GM19025 (cell line): ENCODE measurements around the gene FBXO5.
A peak's percentile ranks its signal among the peaks of the same experiment; 100 is the strongest.
"Not testable (repeated sequence)": the region's sequence is repeated elsewhere in the genome, so short reads cannot be mapped to it uniquely, and the experiment has no call there.

ENCODE experiments used
- ATAC-seq: cut with Tn5 transposase; IDR thresholded peaks from one replicate; pipeline ENCODE4 v1.9.1; 2021; ENCODE audit warnings: mild to moderate bottlenecking, low read depth, moderate library complexity; ENCODE audit not compliant: unreplicated experiment

Gene FBXO5, protein sequence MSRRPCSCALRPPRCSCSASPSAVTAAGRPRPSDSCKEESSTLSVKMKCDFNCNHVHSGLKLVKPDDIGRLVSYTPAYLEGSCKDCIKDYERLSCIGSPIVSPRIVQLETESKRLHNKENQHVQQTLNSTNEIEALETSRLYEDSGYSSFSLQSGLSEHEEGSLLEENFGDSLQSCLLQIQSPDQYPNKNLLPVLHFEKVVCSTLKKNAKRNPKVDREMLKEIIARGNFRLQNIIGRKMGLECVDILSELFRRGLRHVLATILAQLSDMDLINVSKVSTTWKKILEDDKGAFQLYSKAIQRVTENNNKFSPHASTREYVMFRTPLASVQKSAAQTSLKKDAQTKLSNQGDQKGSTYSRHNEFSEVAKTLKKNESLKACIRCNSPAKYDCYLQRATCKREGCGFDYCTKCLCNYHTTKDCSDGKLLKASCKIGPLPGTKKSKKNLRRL

DNA sequence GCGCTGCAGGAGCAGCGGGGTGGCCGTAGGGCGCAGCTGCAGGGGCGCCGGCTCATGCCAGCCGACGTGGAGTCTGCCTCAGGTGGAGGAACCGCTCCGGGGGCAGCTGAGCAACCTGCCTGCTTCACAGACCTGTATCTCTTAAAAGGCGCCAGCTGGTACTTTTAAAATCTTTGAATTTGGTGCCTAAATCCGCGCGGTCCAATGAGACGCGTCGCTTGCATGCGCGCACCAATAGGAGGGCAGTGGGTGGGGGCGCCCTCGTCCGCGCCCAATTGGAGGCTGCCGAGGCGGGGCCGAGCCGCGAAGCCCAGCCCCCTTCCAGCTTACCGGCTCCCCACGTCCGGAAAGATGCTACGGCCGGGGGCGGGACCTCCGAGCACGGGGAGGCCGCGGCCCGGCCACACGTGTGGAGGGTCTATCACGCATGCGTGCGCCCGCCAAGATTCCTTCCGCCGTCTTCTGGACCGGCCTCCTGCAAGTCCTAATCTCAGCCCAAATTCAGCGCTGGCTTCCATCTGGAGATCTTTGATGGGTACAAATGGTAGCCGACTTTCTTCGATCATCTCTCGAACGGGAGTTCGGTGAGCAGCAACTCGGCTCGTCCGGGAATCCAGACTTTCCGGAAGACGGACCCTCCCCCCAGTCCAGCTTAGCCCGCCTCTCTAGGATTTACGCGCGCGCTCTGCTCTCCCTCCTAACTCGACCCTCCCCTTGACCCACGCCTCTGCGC is at the start of gene FBXO5:
Gene FBXO5, minus strand, starts transcription at position 138 of the 733 bp plus-strand sequence. Its CDS starts 82 bp downstream, at position 56.
- peak; percentile 79 for ATAC-seq

DNA sequence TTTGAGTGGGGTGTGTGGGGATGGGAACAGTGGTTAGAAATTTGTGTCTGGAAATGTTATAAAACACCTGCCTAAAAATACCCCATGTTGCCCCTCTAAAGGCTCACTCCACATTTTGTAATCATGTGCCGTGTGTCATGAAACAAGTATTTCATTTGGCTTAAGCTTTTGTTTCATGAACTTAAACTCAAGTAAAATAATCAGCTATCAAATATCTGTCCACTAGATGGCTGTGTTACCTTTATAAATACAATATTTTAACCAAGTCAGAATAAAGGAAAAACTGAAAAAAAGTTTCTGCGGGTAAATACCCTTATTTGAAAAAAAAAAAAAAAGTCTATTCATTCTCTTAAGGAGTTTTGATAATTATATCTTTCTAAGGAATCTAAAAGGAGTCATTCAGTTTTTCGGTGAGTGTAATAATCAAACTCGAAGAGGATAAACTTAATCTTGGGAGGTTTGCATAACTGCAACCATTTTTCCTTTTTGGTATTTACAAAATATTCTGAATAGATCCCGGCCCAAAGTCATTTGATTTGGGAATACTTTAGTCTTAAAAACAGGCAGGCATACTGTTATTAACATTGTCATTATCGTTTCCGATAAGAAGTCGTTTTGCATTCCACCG is 49.5 kb upstream of the FBXO5 start:
- no peak for ATAC-seq

DNA sequence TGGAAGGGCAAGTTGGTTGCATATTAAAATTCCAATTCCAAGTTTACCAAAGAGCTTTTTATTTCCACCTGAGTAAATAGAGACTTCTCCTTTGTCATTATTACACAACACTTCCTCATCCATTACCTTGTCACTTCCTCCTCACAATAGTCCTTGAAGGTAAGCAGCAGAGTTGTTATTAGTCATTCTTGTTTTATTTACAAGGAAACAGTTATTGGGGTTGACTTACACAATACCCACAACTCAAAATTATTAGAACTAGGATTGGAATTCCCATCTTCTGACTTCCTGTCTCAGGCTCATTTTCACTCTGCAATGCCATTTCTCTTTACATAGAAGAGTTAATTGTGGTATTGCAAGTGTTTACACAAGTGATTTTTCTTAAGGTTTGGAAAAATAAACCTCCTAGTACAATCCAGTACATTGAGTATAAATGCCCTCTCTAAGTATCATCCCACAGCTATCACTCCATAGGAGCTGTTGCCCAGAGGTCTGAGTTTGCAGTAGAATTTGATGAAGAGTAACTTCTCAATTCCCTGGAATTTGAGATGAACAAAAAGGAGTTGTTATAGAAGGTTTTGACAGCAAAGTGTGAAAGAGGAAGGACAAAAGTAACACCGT is 48.6 kb upstream of the FBXO5 start:
- ATAC-seq, result no peak

DNA sequence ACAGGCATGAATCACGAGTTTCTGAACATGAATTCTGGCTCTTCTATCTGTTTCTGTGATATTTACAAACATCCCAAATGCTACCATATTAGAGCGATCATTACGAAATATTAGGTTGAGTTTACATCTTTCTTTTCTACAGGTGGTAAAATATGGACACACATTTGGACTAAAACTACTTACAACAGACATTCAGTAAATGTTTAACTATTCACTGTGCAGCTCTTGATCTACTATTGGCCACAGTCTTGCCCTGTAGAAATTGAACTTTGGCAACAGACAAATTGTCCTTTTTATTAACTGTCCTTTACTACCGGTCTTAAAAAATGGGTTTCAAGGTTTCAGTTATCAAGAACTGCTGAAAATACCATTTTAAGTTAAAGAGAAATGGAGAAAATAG is 46.1 kb upstream of the FBXO5 start:
- no peak for ATAC-seq

- no peak for ATAC-seq
Measured at GRCh38 chr6:153028286-153028685, 45.4 kb upstream of the FBXO5 start.

- no peak for ATAC-seq
Measured at GRCh38 chr6:153027480-153027879, 44.6 kb upstream of the FBXO5 start.

DNA sequence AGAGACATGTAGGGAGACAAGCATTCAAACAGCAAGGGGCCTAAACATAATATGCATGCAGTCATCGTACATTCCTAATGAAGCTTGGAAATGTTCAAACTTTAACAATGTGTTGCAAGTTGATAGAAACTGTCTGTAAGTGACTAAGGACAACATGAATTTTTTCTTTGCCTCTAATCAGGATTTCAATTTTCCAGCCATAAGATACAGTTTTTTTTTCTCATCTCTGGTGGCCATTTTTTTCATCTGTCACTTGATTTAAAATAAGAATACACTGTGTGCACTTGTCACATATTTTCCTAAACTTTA is 41.8 kb upstream of the FBXO5 start:
- ATAC-seq, result peak; percentile 12

DNA sequence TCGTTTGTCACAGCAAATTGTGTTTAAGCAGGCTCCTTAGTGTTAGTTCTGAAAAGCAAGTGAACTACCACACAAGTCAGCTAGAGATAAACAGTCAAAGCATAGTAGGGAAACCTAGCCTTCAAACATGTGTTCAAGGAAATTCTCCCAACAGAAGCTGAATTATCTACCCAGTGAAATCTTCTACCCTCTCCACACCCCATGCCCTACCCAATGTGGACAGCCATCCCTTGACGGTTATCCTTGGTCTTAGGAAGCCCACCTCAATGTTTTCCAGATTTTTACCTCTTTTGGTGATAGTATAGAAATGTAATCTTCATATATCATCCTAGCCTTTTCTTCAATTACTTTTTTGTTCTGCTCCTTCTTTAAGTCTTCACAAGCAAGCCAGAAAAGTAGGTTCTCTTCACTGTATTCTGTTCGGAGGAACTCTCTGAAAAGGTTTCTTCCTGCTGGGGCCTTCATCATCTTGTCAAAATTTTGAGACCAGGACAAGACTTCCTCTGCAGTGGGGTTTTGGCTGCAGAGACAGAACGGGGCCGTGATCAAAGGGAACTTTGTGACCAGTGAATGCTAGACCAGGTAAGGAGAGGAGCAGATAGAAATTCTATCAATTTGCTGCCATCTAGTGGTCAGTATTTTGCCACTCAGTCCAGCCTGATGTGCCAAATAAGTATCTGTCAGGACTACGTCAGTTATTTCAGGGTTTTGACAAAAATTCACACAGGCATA is 41.3 kb upstream of the FBXO5 start:
- ATAC-seq, result peak; percentile 95

- ATAC-seq, result no peak
Measured at GRCh38 chr6:153018355-153018754, 35.5 kb upstream of the FBXO5 start.

- ATAC-seq, result no peak
Measured at GRCh38 chr6:153016846-153017245, 34.0 kb upstream of the FBXO5 start.

GRCh38 chr6:153015094-153015640 is 32.3 kb upstream of the FBXO5 start:
- ATAC-seq, result no peak

DNA sequence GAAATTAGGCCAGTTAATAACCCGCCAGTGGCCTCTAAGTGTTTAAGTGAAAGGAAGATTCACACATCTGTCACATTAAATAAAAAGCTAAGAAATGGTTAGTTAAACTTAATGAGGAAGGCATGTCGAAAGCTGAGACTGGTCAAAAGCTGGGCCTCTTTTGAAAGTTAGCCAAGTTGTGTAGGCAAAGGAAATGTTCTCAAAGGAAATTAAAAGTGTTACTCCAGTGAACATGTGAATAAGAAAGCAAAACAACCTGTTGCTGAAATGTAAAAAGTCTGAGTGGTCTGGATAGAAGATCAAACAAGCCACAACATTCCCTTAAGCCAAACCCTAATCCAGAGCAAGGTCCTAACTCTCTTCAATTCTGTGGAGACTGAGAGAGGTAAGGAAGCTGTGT is 30.6 kb upstream of the FBXO5 start:
- ATAC-seq, result no peak

GRCh38 chr6:153012856-153013255 is 30.0 kb upstream of the FBXO5 start:
- no peak for ATAC-seq

DNA sequence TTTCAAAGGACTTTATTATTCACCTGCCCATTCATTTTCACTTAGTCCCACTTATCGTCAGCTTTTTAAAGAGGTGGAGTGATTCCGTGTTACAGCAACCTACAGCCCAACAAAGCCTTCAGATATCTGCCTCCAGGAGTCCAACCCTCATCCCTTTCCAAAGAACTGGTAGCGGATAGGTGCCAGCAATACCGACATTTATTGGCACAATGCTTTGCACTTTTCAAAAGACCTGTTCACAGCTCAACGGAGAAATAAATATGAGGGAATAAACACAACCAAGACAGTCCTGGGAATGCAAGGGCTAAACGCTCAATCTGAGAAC is 20.5 kb upstream of the FBXO5 start:
- ATAC-seq, result no peak

DNA sequence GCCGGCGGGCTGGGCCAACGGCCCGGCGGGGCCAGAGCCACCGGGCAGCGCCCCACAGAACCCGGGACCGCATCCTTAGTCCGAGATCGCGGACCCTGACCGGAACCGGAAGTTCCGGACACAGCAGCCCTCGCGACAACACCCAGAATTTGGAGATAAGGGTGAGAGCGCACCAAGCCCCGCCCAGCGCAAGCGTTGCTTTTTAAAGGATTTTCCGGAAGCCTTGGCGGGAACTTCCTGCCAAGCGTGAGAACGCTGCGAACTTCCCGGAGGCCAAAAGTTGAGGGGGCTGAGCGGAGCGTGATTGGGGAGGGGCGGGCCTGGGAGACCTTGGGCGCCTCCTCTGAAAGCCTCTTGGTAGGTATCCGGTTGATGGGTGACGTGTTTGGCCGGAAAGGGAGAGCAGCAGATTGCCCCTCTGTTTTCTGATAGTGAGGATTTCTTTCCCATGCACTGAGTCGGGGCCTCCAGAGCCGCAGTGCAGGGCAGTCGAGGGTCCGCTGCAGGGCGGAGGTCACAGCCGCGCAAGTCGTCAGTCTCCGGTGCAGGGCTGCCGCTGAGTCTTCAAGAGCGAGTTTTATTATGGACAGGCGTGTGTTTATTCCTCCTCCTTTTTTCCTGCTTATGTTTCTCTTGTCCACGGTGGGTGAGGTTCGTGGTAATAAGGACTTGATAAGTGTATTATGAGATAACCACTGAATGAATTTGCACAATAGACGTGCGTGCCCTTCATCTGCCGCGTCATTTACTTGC is 19.9 kb upstream of the FBXO5 start, which contains the start of gene MTRF1L:
Gene MTRF1L, minus strand, starts transcription at position 97 of the 753 bp plus-strand sequence. Its CDS starts 24 bp downstream, at position 73.
- ATAC-seq, result peak; percentile 94

- ATAC-seq, result peak; percentile 22
Measured at GRCh38 chr6:153001767-153002612, 19.1 kb upstream of the FBXO5 start.

- ATAC-seq, result not testable (repeated sequence)
Measured at GRCh38 chr6:153000790-153001189, 17.9 kb upstream of the FBXO5 start.

DNA sequence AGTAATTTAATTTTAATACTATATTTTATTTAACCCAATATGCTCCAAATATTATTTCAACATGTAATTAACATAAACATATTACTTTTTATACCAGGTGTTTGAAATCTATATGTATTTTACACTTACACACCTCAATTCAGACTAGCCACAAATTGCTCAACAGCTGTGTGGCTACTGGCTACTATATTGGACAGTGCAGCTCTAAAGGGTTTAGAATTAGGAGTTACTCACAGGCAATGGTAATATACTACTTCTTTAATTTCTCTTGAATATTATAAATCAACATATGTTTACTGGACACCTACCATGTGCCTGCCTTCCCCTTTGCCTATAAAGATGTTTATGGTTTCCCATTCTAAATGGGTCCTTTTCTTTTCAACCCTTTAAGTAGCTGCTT is 17.4 kb upstream of the FBXO5 start:
- ATAC-seq, result no peak
